Endodermal cell (in vitro differentiated cells): ENCODE measurements around the gene RFX5. TPM values are rescaled to one million over a fixed set of nuclear protein-coding genes. Genes with fewer than 3 reads are reported as not detected.

ENCODE experiments used
- DNase-seq: peaks from one replicate; pipeline ENCODE4 v3.0.0-alpha.2; 2017
- H3K27ac ChIP-seq: 2 replicates; pipeline ENCODE4 v1.5.1; 2013; ENCODE audit warnings: mild to moderate bottlenecking, low read depth, low read length, moderate library complexity
- H3K27me3 ChIP-seq: 2 replicates; pipeline ENCODE4 v1.6.1; 2013; ENCODE audit warnings: mild to moderate bottlenecking, low read length, moderate library complexity; ENCODE audit not compliant: insufficient read depth, control insufficient read depth, poor library complexity, severe bottlenecking
- H3K36me3 ChIP-seq: 2 replicates; pipeline ENCODE4 v1.7.0; 2013; ENCODE audit warnings: mild to moderate bottlenecking, low read length, moderate library complexity; ENCODE audit not compliant: control insufficient read depth, insufficient read depth
- H3K4me1 ChIP-seq: one replicate; pipeline ENCODE4 v1.7.0; 2013; ENCODE audit warnings: low read length; ENCODE audit not compliant: control insufficient read depth, insufficient read depth
- H3K4me3 ChIP-seq: 2 replicates; pipeline ENCODE4 v1.5.1; 2013; ENCODE audit warnings: mild to moderate bottlenecking, low read length, moderate library complexity
- H3K9ac ChIP-seq: 2 replicates; pipeline ENCODE4 v1.6.1; 2013; ENCODE audit warnings: mild to moderate bottlenecking, low read length, moderate library complexity; ENCODE audit not compliant: poor library complexity, severe bottlenecking; ENCODE audit errors: extremely low read depth
- H3K9me3 ChIP-seq: 2 replicates; pipeline ENCODE4 v1.6.1; 2013; ENCODE audit warnings: mild to moderate bottlenecking, low read length, moderate library complexity; ENCODE audit not compliant: control insufficient read depth
- H3K27ac Mint-ChIP-seq: 2 replicates; pipeline ENCODE4 v1.8.0; 2020; ENCODE audit warnings: mixed read lengths
- H3K27me3 Mint-ChIP-seq: 2 replicates; pipeline ENCODE4 v1.8.0; 2021; ENCODE audit warnings: mild to moderate bottlenecking, mixed read lengths; ENCODE audit not compliant: insufficient read depth
- H3K36me3 Mint-ChIP-seq: 2 replicates; pipeline ENCODE4 v1.8.0; 2020; ENCODE audit warnings: low read depth, mixed read lengths
- H3K4me1 Mint-ChIP-seq: 2 replicates; pipeline ENCODE4 v1.8.0; 2020; ENCODE audit warnings: mixed read lengths
- H3K4me3 Mint-ChIP-seq: 2 replicates; pipeline ENCODE4 v1.8.0; 2020; ENCODE audit warnings: mild to moderate bottlenecking, moderate library complexity, mixed read lengths
- H3K9me3 Mint-ChIP-seq: 2 replicates; pipeline ENCODE4 v1.8.0; 2020; ENCODE audit warnings: mild to moderate bottlenecking, mixed read lengths
- CTCF ChIP-seq: fragments of 200-600 bp; sonication (generic); conservative IDR thresholded peaks from 2 replicates; pipeline ENCODE4 v1.5.0; 2021; ENCODE audit warnings: antibody characterized with exemption, mild to moderate bottlenecking
- WGBS, 2 experiments: methylation state at CpG; one replicate each; pipeline versions ENCODE4 v1.1.5 to v1.1.7; 2013; ENCODE audit warnings: missing lambda C conversion rate in 2 of 2, mixed read lengths in 1 of 2; ENCODE audit not compliant: insufficient coverage in 1 of 2, insufficient read length in 1 of 2; 5-methylcytosine and 5-hydroxymethylcytosine counted together
- total RNA-seq, 2 donors: library from RNA; stranded (reverse); fragmentation: NEBNext Ultra II Directional in 1 of 2; extraction: Animal tissue kit (Norgen Biotek cat#: 25700) in 1 of 2; gene quantifications; 2 replicates in 1 of 2; 3 replicates in 1 of 2; pipeline ENCODE4 v1.2.1, GENCODE V29; 2021

The RFX5 gene
- total RNA-seq, 2 donors from 2014 or later, result 57.7 to 72.1 TPM

- Mint-ChIP-seq H3K9me3 (no peaks in the 10 kb centered on the region), H3K27ac (no peak overlapping the region), H3K36me3 (peaks cover 40% of the 10 kb centered on the region), H3K4me3 (no peak overlapping the region), H3K4me1 (peaks cover 15% of the 10 kb centered on the region), H3K27me3 (no peaks in the 10 kb centered on the region)
- Histone ChIP-seq H3K4me1 (peaks cover 10% of the 10 kb centered on the region), H3K36me3 (peaks cover 54% of the 10 kb centered on the region), H3K27me3 (no peaks in the 10 kb centered on the region), H3K9ac (no peak overlapping the region), H3K4me3 (no peak overlapping the region), H3K27ac (no peak overlapping the region), H3K9me3 (no peaks in the 10 kb centered on the region)
- TF ChIP-seq CTCF, result no peak
- WGBS, 2 experiments, result 94 to 95% methylated on average over 2 of the region's 2 CpGs
- no peak for DNase-seq
Measured at GRCh38 chr1:151313501-151313900, 33.6 kb downstream of the RFX5 start.

GRCh38 chr1:151312826-151313225 is 34.2 kb downstream of the RFX5 start:
- no peaks in the 10 kb centered on the region for H3K9me3 Mint-ChIP-seq
- H3K4me1 Mint-ChIP-seq, result peaks cover 15% of the 10 kb centered on the region
- Histone ChIP-seq H3K4me1 (peaks cover 10% of the 10 kb centered on the region), H3K27me3 (no peaks in the 10 kb centered on the region), H3K9me3 (no peaks in the 10 kb centered on the region), H3K4me3 (no peak overlapping the region), H3K36me3 (peaks cover 61% of the 10 kb centered on the region), H3K9ac (no peak overlapping the region), H3K27ac (no peak overlapping the region)
- H3K36me3 Mint-ChIP-seq, result peaks cover 47% of the 10 kb centered on the region
- TF ChIP-seq CTCF, result no peak
- H3K27me3 Mint-ChIP-seq, result no peaks in the 10 kb centered on the region
- no peak overlapping the region for H3K4me3 Mint-ChIP-seq
- H3K27ac Mint-ChIP-seq, result no peak overlapping the region
- 82 to 94% methylated on average over 8 of the region's 8 CpGs for WGBS, 2 experiments
- no peak for DNase-seq

- H3K36me3 ChIP-seq, result peaks cover 65% of the 10 kb centered on the region
- H3K27me3 ChIP-seq, result no peaks in the 10 kb centered on the region
- no peak overlapping the region for H3K27ac ChIP-seq
- 91 to 95% methylated on average over 3 to 4 of the region's 4 CpGs for WGBS, 2 experiments
- Mint-ChIP-seq H3K36me3 (peaks cover 48% of the 10 kb centered on the region), H3K27me3 (no peaks in the 10 kb centered on the region), H3K9me3 (no peaks in the 10 kb centered on the region), H3K4me1 (peaks cover 15% of the 10 kb centered on the region), H3K27ac (no peak overlapping the region), H3K4me3 (no peak overlapping the region)
- no peaks in the 10 kb centered on the region for H3K9me3 ChIP-seq
- no peak overlapping the region for H3K9ac ChIP-seq
- H3K4me3 ChIP-seq, result no peak overlapping the region
- no peak for DNase-seq
- no peak for TF ChIP-seq CTCF
- H3K4me1 ChIP-seq, result peaks cover 10% of the 10 kb centered on the region
Measured at GRCh38 chr1:151312411-151312810, 34.6 kb downstream of the RFX5 start.
